Ishikawa (cell line): ENCODE measurements around the gene LST1.

Source experiments
- CEBPB ChIP-seq: IDR thresholded peaks from 2 replicates; pipeline ENCODE4 v1.6.1; 2012
- CREB1 ChIP-seq: IDR thresholded peaks from 2 replicates; pipeline ENCODE4 v1.6.1; 2012; ENCODE audit warnings: low read depth
- EGR1 ChIP-seq: IDR thresholded peaks from 2 replicates; pipeline ENCODE4 v1.6.1; 2012
- EP300 ChIP-seq: IDR thresholded peaks from 2 replicates; pipeline ENCODE4 v1.6.1; 2012; ENCODE audit warnings: borderline replicate concordance
- FOXM1 ChIP-seq: IDR thresholded peaks from 2 replicates; pipeline ENCODE4 v1.6.1; 2012; ENCODE audit warnings: low read depth, borderline replicate concordance
- MAX ChIP-seq: IDR thresholded peaks from 2 replicates; pipeline ENCODE4 v1.6.1; 2012
- NFIC ChIP-seq: IDR thresholded peaks from 2 replicates; pipeline ENCODE4 v1.6.1; 2012
- RAD21 ChIP-seq: IDR thresholded peaks from 2 replicates; pipeline ENCODE4 v1.6.1; 2012; ENCODE audit warnings: low read depth
- REST ChIP-seq: IDR thresholded peaks from 2 replicates; pipeline ENCODE4 v1.6.1; 2012; ENCODE audit warnings: low read depth, mild to moderate bottlenecking
- TAF1 ChIP-seq: IDR thresholded peaks from 2 replicates; pipeline ENCODE4 v1.6.1; 2012; ENCODE audit warnings: low read depth, mild to moderate bottlenecking
- TCF12 ChIP-seq: IDR thresholded peaks from 2 replicates; pipeline ENCODE4 v1.6.1; 2012; ENCODE audit warnings: low read depth
- TEAD4 ChIP-seq: IDR thresholded peaks from 2 replicates; pipeline ENCODE4 v1.6.1; 2012
- USF1 ChIP-seq: IDR thresholded peaks from 2 replicates; pipeline ENCODE4 v1.6.1; 2012
- YY1 ChIP-seq: IDR thresholded peaks from 2 replicates; pipeline ENCODE4 v1.6.1; 2012; ENCODE audit warnings: low read depth
- ZBTB7A ChIP-seq: IDR thresholded peaks from 2 replicates; pipeline ENCODE4 v1.6.1; 2012; ENCODE audit warnings: low read depth

LST1 gene

GRCh38 chr6:31588871-31589650 lies 3.0 kb downstream of the LST1 start:
- TF ChIP-seq TAF1: no peak
- no peak for TF ChIP-seq YY1
- no peak for TF ChIP-seq RAD21
- TF ChIP-seq TCF12: no peak
- TF ChIP-seq MAX: no peak
- no peak for TF ChIP-seq FOXM1
- TF ChIP-seq CEBPB: no peak
- no peak for TF ChIP-seq CREB1
- TF ChIP-seq REST: no peak
- no peak for TF ChIP-seq EP300
- TF ChIP-seq NFIC: no peak
- TF ChIP-seq ZBTB7A: no peak
- TF ChIP-seq TEAD4: no peak
- no peak for TF ChIP-seq USF1
- no peak for TF ChIP-seq EGR1

GRCh38 chr6:31592396-31592771 lies 6.3 kb downstream of the LST1 start:
- no peak for TF ChIP-seq MAX
- no peak for TF ChIP-seq USF1
- no peak for TF ChIP-seq TAF1
- no peak for TF ChIP-seq CEBPB
- TF ChIP-seq TEAD4: no peak
- TF ChIP-seq FOXM1: no peak
- TF ChIP-seq EP300: no peak
- TF ChIP-seq REST: no peak
- TF ChIP-seq EGR1: no peak
- TF ChIP-seq NFIC: no peak
- TF ChIP-seq ZBTB7A: no peak

- TF ChIP-seq CEBPB (no peak), RAD21 (no peak), MAX (no peak), NFIC (no peak), ZBTB7A (no peak), FOXM1 (no peak), EP300 (no peak), TAF1 (no peak), USF1 (no peak), EGR1 (no peak), CREB1 (no peak), REST (no peak), YY1 (no peak), TEAD4 (no peak), TCF12 (no peak)
Measured at GRCh38 chr6:31597006-31597405, 10.9 kb downstream of the LST1 start.
